GM18870 (cell line): Measurements from ENCODE around the gene JADE2.

Experiments
- ATAC-seq: cut with Tn5 transposase; IDR thresholded peaks from one replicate; pipeline ENCODE4 v1.9.1; 2021; ENCODE audit warnings: moderate library complexity; ENCODE audit not compliant: unreplicated experiment

The JADE2 gene

GRCh38 chr5:134626369-134627014 lies 101.0 kb downstream of the JADE2 start:
- no peak for ATAC-seq
